PC-9 (cell line): ENCODE results near the gene PHRF1. TPM values are rescaled to one million over a fixed set of nuclear protein-coding genes. Genes with fewer than 3 reads are reported as not detected.
A peak's percentile ranks its signal among the peaks of the same experiment; 100 is the strongest.

Source experiments
- BruUV-seq: library from RNA; stranded (reverse); fragments of 400-500 nt; replicated peaks from 2 replicates; lab custom pipeline; 2021; lab: Mats Ljungman, UMichigan
- CTCF ChIA-PET: fragments of 300-600 bp; sonication (Branson Sonifier 250); formaldehyde crosslinking; loops from one replicate; lab custom pipeline; 2022; ENCODE audit warnings: antibody characterized with exemption; lab: Charles Lee
- POLR2A ChIA-PET: fragments of 300-600 bp; sonication (Branson Sonifier 250); formaldehyde crosslinking; loops from one replicate; lab custom pipeline; 2022; ENCODE audit warnings: antibody characterized with exemption; ENCODE audit not compliant: unreplicated experiment; lab: Charles Lee
- DNase-seq, 2 experiments: peaks; one replicate each; pipeline versions ENCODE4 v3.0.0 to v3.0.0-alpha.2; 2015 to 2022; ENCODE audit warnings: mixed read lengths in 1 of 2
- H2AFZ ChIP-seq: fragments of 200-600 bp; sonication (generic); 2 replicates; pipeline ENCODE4 v1.8.1; 2017; ENCODE audit warnings: antibody characterized with exemption
- H3F3A ChIP-seq: fragments of 200-600 bp; sonication (generic); 2 replicates; pipeline ENCODE4 v1.8.1; 2017; ENCODE audit warnings: antibody characterized with exemption, mild to moderate bottlenecking, low read depth; ENCODE audit not compliant: insufficient read depth
- H3K27ac ChIP-seq: fragments of 200-600 bp; sonication (generic); 2 replicates; pipeline ENCODE4 v1.6.1; 2016; ENCODE audit warnings: mixed run types
- H3K27me3 ChIP-seq: fragments of 200-600 bp; sonication (generic); 2 replicates; pipeline ENCODE4 v1.6.1; 2016; ENCODE audit warnings: low read depth, mixed run types; ENCODE audit not compliant: insufficient read depth
- H3K36me3 ChIP-seq: fragments of 200-600 bp; sonication (generic); 2 replicates; pipeline ENCODE4 v1.6.1; 2016; ENCODE audit warnings: low read depth, mixed run types
- H3K4me1 ChIP-seq: fragments of 200-600 bp; sonication (generic); replicated peaks from 2 replicates; pipeline ENCODE4 v1.6.1; 2016; ENCODE audit warnings: mixed run types; ENCODE audit not compliant: insufficient read depth
- H3K4me2 ChIP-seq: fragments of 200-600 bp; sonication (generic); 2 replicates; pipeline ENCODE4 v1.6.1; 2017; ENCODE audit warnings: mixed run types
- H3K4me3 ChIP-seq: fragments of 200-600 bp; sonication (generic); 2 replicates; pipeline ENCODE4 v1.6.1; 2016; ENCODE audit warnings: mixed run types
- H3K79me2 ChIP-seq: fragments of 200-600 bp; sonication (generic); 2 replicates; pipeline ENCODE4 v1.6.1; 2017; ENCODE audit warnings: low read depth, mixed run types
- H3K9me2 ChIP-seq: fragments of 200-600 bp; sonication (generic); 2 replicates; pipeline ENCODE4 v1.8.1; 2017; ENCODE audit warnings: mild to moderate bottlenecking; ENCODE audit not compliant: insufficient read depth
- H3K9me3 ChIP-seq: fragments of 200-600 bp; sonication (generic); 2 replicates; pipeline ENCODE4 v1.8.1; 2016; ENCODE audit warnings: low read depth; ENCODE audit not compliant: insufficient read depth
- H4K20me1 ChIP-seq: fragments of 200-600 bp; sonication (generic); 2 replicates; pipeline ENCODE4 v1.8.1; 2017; ENCODE audit not compliant: insufficient read depth
- EZH2 ChIP-seq: fragments of 200-600 bp; sonication (generic); IDR thresholded peaks from 2 replicates; pipeline ENCODE4 v1.8.0; 2017; ENCODE audit warnings: antibody characterized with exemption, low read depth
- intact Hi-C: fragments of 100-400 bp; cut with micrococcal nuclease; formaldehyde crosslinking; loops from one replicate; pipeline ENCODE4 v1.10.0; 2022; ENCODE audit not compliant: unreplicated experiment
- total RNA-seq: library from RNA; stranded (reverse); gene quantifications from 2 replicates; pipeline ENCODE4 v1.2.3, GENCODE V29; 2021
- TF ChIP-seq, protein P1 (sequence below): fragments of 200-600 bp; sonication (generic); conservative IDR thresholded peaks from 2 replicates; pipeline ENCODE4 v1.6.1; 2017; ENCODE audit warnings: mixed run types, antibody characterized with exemption, mild to moderate bottlenecking, moderate library complexity

Gene PHRF1
- total RNA-seq, 1 experiment from 2014 or later: 21.7 TPM

DNA sequence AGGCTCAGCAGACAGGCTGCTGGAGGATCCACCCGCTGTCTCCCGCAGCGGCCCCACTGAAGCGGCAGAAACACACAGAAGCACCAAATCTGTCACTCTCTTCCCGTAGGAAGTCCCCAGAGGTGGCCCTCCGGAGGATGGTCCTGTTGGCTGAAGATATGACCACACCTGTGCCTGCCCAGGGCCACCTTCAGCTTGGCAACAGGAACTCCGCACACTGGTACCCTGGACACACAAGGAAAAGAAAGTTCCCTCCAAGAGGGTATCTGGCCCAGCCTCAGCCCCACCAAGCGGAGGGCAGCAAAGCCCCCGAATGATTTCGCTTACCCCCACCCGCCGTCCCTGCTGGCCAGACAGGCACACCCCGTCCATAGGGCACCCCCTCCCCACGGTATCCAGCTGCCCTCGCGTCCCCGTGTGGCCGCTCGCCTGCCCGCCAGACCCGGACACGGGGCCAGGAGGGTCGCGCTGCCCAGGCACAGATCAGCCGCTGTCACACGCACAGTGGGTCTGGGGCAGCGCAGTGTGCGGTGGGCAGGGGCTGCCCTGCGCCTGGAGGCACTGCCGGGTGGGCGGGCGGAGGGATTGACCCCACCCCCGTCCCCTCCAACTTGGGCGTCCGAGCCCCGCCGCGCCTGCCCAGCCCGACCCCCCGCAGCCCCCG is 8.5 kb upstream of the PHRF1 start:
- Histone ChIP-seq H3K4me3 (peak overlapping the region; percentile 54; the same call in 1 of the 2 replicates), H3K36me3 (no peaks in the 10 kb centered on the region), H3K27me3 (no peaks in the 10 kb centered on the region), H2AFZ (no peak overlapping the region), H3K9me3 (no peaks in the 10 kb centered on the region), H3K79me2 (no peaks in the 10 kb centered on the region), H3K4me1 (0 out of 2 replicates have a peak, but pooled peaks cover 6% of the 10 kb centered on the region), H3K27ac (no peak overlapping the region), H3F3A (no peaks in the 10 kb centered on the region; the same call in 1 of the 2 replicates), H3K4me2 (peak overlapping the region; percentile 78), H4K20me1 (no peaks in the 10 kb centered on the region), H3K9me2 (no peaks in the 10 kb centered on the region)
- DNase-seq: no peak
- intact Hi-C loops: loop anchor here (10.0 kb wide), 1 partner anchor 157 kb away; no protein-coding TSS in a partner anchor
- CTCF ChIA-PET: no interaction called here
- POLR2A ChIA-PET: no interaction called here
- no TSS peak for BruUV-seq
- TF ChIP-seq, protein P1, sequence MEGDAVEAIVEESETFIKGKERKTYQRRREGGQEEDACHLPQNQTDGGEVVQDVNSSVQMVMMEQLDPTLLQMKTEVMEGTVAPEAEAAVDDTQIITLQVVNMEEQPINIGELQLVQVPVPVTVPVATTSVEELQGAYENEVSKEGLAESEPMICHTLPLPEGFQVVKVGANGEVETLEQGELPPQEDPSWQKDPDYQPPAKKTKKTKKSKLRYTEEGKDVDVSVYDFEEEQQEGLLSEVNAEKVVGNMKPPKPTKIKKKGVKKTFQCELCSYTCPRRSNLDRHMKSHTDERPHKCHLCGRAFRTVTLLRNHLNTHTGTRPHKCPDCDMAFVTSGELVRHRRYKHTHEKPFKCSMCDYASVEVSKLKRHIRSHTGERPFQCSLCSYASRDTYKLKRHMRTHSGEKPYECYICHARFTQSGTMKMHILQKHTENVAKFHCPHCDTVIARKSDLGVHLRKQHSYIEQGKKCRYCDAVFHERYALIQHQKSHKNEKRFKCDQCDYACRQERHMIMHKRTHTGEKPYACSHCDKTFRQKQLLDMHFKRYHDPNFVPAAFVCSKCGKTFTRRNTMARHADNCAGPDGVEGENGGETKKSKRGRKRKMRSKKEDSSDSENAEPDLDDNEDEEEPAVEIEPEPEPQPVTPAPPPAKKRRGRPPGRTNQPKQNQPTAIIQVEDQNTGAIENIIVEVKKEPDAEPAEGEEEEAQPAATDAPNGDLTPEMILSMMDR: no peak
- TF ChIP-seq EZH2: no peak

DNA sequence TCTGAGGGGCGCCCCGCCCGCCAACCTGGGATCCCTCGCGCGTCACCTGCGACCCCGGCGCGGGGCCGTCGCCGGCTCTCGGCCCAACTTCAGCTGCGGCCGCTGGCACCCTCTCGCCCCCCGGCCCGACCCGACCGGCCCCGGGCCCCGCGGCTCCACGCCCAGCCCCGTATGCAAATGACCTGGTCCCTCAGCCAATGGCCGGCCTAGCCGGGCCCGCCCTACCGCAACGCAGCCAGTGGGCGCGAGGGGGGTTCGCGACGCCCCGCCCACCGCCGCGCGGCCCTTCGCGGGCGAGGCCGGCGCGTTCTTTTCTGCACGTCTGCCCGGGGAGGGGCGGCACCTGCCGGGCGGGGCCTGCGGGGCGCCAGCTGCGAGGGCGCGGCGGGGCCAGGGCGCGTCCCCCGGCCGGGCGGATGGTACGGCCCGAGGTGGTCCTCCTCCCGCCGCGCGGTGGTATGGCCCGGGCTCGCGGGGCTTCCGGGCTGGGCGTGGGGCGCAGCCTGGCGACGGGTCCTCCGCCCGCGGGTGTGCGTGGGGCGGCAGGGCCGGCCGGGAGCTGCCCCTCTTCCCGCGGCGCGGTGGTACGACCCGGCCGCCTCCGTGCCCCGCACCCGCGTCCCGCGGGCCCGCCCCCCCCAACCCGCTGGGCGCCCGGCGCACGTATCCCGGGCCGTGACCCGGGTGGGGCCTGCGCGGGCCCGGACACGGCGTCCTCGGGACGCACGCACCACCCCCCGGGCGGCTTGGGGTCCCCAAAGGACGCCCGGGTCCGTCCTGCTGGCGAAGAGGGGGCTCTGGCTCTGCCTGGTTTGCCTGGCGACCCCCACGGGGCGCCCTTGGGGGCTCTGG is 7.7 kb upstream of the PHRF1 start:
- POLR2A ChIA-PET: no interaction called here
- Histone ChIP-seq H3K27ac (no peak overlapping the region), H3K4me2 (peak overlapping the region; percentile 85), H3K9me3 (no peaks in the 10 kb centered on the region), H2AFZ (no peak overlapping the region), H3K9me2 (no peaks in the 10 kb centered on the region), H3K27me3 (no peaks in the 10 kb centered on the region), H3K4me1 (0 out of 2 replicates have a peak, but pooled peaks cover 6% of the 10 kb centered on the region), H3K79me2 (no peaks in the 10 kb centered on the region), H3K4me3 (peak overlapping the region; percentile 57; the same call in 1 of the 2 replicates), H3F3A (no peaks in the 10 kb centered on the region; the same call in 1 of the 2 replicates), H4K20me1 (no peaks in the 10 kb centered on the region), H3K36me3 (no peaks in the 10 kb centered on the region)
- intact Hi-C loops: loop anchor here (10.0 kb wide), 1 partner anchor 156 kb away; no protein-coding TSS in a partner anchor
- BruUV-seq: no TSS peak
- no peak for TF ChIP-seq EZH2
- TF ChIP-seq, protein P1: no peak
- DNase-seq: peak; percentile 67 to 95
- CTCF ChIA-PET: no interaction called here

DNA sequence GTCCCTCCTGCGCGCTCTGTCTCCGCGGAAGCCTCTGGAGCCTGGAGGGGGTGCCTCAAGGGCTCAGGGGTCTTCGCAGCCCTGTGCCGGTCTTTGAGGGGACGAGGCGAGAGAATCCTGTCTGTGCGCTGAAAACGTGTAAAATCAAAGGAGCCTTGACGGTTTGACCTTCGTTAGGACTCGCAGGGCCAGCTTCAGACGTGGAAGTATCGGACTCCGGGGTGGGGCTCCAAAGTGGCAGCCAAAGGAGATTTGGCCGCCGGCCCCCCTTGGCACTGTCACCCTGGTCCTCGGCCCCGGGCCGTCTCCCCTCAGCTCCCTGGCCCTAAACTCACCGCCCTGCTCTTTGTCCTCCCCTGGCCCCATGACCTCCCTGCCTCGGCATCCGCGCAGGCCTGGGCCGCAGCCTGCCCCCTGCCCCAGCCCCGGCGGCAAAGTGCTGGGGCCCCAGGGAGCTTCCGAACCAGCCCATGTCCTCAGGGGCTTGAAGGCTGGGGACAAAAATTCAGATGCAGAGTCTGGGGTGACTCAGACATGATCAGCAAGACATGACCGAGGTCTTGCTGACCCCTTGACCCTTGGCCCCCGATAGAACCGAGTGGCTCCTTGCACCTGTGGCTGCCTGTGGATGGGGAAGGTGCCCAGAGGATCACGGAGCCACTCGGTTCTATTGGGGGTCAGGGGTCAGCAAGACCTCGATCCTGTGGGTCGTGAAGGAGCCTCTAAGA is 6.9 kb upstream of the PHRF1 start:
- TF ChIP-seq, protein P1: no peak
- no peak for TF ChIP-seq EZH2
- Histone ChIP-seq H3K9me2 (no peaks in the 10 kb centered on the region), H3K4me3 (peak overlapping the region; percentile 57; the same call in 1 of the 2 replicates), H2AFZ (no peak overlapping the region), H3K9me3 (no peaks in the 10 kb centered on the region), H3K27ac (no peak overlapping the region), H4K20me1 (no peaks in the 10 kb centered on the region), H3K27me3 (no peaks in the 10 kb centered on the region), H3K79me2 (no peaks in the 10 kb centered on the region), H3K4me2 (peak overlapping the region; percentile 85), H3K36me3 (no peaks in the 10 kb centered on the region), H3F3A (no peaks in the 10 kb centered on the region; the same call in 1 of the 2 replicates), H3K4me1 (0 out of 2 replicates have a peak, but pooled peaks cover 6% of the 10 kb centered on the region)
- BruUV-seq: TSS peak; percentile 32
- ChIA-PET CTCF (no interaction called here), POLR2A (no interaction called here)
- intact Hi-C loops: loop anchor here (10.0 kb wide), 1 partner anchor 155 kb away; no protein-coding TSS in a partner anchor
- DNase-seq: no peak
